Measurements from ENCODE around the gene RPS6KB2.
"Not testable (repeated sequence)": the region's sequence is repeated elsewhere in the genome, so short reads cannot be mapped to it uniquely, and the experiment has no call there.

RPS6KB2 gene

DNA sequence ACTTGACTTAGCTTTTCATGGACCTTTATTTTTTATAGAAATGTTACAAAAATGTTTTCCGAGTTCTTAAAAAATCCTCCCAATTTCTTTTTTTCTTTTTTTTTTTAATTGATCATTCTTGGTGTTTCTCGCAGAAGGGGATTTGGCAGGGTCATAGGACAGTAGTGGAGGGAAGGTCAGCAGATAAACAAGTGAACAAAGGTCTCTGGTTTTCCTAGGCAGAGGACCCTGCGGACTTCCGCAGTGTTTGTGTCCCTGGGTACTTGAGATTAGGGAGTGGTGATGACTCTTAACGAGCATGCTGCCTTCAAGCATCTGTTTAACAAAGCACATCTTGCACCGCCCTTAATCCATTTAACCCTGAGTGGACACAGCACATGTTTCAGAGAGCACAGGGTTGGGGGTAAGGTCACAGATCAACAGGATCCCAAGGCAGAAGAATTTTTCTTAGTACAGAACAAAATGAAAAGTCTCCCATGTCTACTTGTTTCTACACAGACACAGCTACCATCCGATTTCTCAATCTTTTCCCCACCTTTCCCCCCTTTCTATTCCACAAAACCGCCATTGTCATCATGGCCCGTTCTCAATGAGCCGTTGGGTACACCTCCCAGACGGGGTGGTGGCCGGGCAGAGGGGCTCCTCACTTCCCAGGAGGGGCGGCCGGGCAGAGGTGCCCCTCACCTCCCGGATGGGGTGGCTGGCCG is 49.2 kb downstream of the RPS6KB2 start:
- not testable (repeated sequence) for H3K27ac ChIP-seq (ENCODE audit: low read depth, low read length); H3K27me3 ChIP-seq (ENCODE audit: control insufficient read depth in 5 of 5, insufficient read depth in 4 of 5, low read length in 5 of 5); H3K36me3 ChIP-seq (ENCODE audit: control insufficient read depth in 5 of 5, insufficient read depth in 5 of 5, low read length in 5 of 5); H3K4me1 ChIP-seq (ENCODE audit: control insufficient read depth in 5 of 5, insufficient read depth in 5 of 5, low read length in 5 of 5); H3K9ac ChIP-seq (ENCODE audit: low read length in 5 of 5); H3K9me3 ChIP-seq (ENCODE audit: control insufficient read depth in 5 of 5, low read length in 5 of 5); H3K4me3 ChIP-seq (ENCODE audit: low read depth in 1 of 5, low read length in 5 of 5)

- peak overlapping the region in 4 of 5 donors; percentile 30 to 73 (median 64) for H3K9ac ChIP-seq (ENCODE audit: low read length in 5 of 5)
- H3K27ac ChIP-seq (ENCODE audit: low read depth, low read length): peak overlapping the region; percentile 82
- no peaks in the 10 kb centered on the region for H3K9me3 ChIP-seq (ENCODE audit: control insufficient read depth in 5 of 5, low read length in 5 of 5)
- peaks cover 0 to 8% (median 5%) of the 10 kb centered on the region in 5 donors for H3K36me3 ChIP-seq (ENCODE audit: control insufficient read depth in 5 of 5, insufficient read depth in 5 of 5, low read length in 5 of 5)
- H3K4me3 ChIP-seq (ENCODE audit: low read depth in 1 of 5, low read length in 5 of 5): peak overlapping the region; percentile 48 to 87 (median 83)
- no peaks in the 10 kb centered on the region for H3K27me3 ChIP-seq (ENCODE audit: control insufficient read depth in 5 of 5, insufficient read depth in 4 of 5, low read length in 5 of 5)
- peaks cover 3 to 29% (median 25%) of the 10 kb centered on the region in 5 donors for H3K4me1 ChIP-seq (ENCODE audit: control insufficient read depth in 5 of 5, insufficient read depth in 5 of 5, low read length in 5 of 5)
These were observed 54.1 kb downstream of the RPS6KB2 start for GRCh38 chr11:67482275-67482826.

DNA sequence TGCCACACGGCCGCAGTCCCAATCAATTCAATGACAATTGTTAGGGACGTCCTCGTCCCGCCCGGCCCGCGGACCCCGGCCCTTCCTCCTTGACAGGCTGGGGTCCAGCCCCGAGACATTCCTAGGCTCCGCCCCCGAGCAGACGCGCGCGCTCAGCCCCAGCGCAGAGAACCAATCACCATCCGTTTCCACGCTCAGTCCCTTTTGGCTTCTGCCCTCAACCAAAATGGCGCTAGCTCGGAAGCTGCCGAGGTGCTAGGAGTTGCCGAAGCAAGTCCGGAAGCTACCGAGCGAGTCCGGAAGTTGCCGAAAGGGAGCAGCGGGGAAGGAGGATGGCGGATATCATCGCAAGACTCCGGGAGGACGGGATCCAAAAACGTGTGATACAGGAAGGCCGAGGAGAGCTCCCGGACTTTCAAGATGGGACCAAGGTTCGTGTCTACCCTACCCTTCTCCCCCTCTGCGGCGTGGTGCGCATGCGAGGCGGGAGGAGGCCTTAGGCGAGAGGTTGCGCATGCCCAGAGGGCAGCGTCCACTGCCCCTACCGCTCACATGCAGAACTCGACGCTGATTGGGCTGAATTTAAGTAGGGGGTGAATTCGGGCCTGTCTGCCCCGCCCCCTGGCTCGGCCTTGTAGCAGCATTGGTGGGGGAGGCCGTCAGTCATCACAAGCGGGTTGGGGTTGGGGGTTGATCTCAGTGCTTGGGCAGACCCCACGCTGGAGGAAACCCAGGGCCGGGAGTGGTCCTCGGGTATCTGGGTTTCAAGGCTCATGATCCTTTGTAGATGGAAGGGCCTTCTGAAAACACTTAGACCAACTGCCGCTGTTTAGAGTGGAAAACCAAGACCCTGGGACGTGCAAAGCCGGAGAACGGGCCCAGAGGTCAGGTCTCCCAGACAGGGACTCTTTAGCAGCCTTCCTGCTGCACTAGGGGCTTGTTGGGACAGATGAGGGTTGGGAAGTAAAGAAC is 54.8 kb downstream of the RPS6KB2 start, which contains the start of gene AIP:
TSS of gene AIP (plus strand) at position 200 of the 972 bp plus-strand sequence. CDS start at position 333, 133 bp downstream.
- no peaks in the 10 kb centered on the region for H3K27me3 ChIP-seq (ENCODE audit: control insufficient read depth in 5 of 5, insufficient read depth in 4 of 5, low read length in 5 of 5)
- H3K27ac ChIP-seq (ENCODE audit: low read depth, low read length): peak within 1 kb of the TSS; percentile 82
- H3K4me1 ChIP-seq (ENCODE audit: control insufficient read depth in 5 of 5, insufficient read depth in 5 of 5, low read length in 5 of 5): peaks cover 3 to 29% (median 25%) of the 10 kb centered on the region in 5 donors
- peak within 1 kb of the TSS in 4 of 5 donors; percentile 64 to 73 (median 69) for H3K9ac ChIP-seq (ENCODE audit: low read length in 5 of 5)
- H3K9me3 ChIP-seq (ENCODE audit: control insufficient read depth in 5 of 5, low read length in 5 of 5): no peaks in the 10 kb centered on the region
- peaks cover 0 to 16% (median 9%) of the 10 kb centered on the region in 5 donors for H3K36me3 ChIP-seq (ENCODE audit: control insufficient read depth in 5 of 5, insufficient read depth in 5 of 5, low read length in 5 of 5)
- H3K4me3 ChIP-seq (ENCODE audit: low read depth in 1 of 5, low read length in 5 of 5): peak within 1 kb of the TSS; percentile 48 to 87 (median 83)

- peak overlapping the region in 3 of 5 donors; percentile 31 to 53 (median 49) for H3K9ac ChIP-seq (ENCODE audit: low read length in 5 of 5)
- peaks cover 0 to 23% (median 9%) of the 10 kb centered on the region in 5 donors for H3K36me3 ChIP-seq (ENCODE audit: control insufficient read depth in 5 of 5, insufficient read depth in 5 of 5, low read length in 5 of 5)
- peaks cover 3 to 29% (median 25%) of the 10 kb centered on the region in 5 donors for H3K4me1 ChIP-seq (ENCODE audit: control insufficient read depth in 5 of 5, insufficient read depth in 5 of 5, low read length in 5 of 5)
- H3K4me3 ChIP-seq (ENCODE audit: low read depth in 1 of 5, low read length in 5 of 5): peak overlapping the region in 4 of 5 donors; percentile 57 to 87 (median 84)
- no peaks in the 10 kb centered on the region for H3K9me3 ChIP-seq (ENCODE audit: control insufficient read depth in 5 of 5, low read length in 5 of 5)
- H3K27me3 ChIP-seq (ENCODE audit: control insufficient read depth in 5 of 5, insufficient read depth in 4 of 5, low read length in 5 of 5): no peaks in the 10 kb centered on the region
- no peak overlapping the region for H3K27ac ChIP-seq (ENCODE audit: low read depth, low read length)
These were observed 55.8 kb downstream of the RPS6KB2 start for GRCh38 chr11:67483831-67484665.

DNA sequence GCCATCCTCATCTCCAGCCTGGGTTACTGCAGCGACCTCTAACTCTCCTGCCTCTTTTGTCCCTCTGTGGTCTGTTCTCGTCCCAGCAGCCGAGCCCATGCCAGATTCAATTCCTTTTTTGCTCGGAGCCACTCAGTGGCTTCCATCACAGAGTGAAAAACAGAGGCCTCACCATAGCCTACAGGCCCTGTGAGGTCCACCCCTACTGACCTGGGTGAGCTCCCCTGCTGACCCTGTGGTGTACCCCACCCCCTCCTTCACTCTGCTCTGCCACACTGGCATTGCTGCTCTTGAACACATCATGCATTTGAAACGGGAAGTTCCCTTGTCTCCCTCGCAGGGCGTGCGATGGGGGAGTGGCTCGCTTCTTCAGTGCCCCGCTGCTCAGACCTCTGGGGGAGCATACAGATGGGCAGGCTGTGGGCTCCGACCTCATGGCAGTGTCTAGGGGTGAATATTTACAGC is 56.6 kb downstream of the RPS6KB2 start:
- H3K4me1 ChIP-seq (ENCODE audit: control insufficient read depth in 5 of 5, insufficient read depth in 5 of 5, low read length in 5 of 5): peaks cover 3 to 29% (median 25%) of the 10 kb centered on the region in 5 donors
- H3K9ac ChIP-seq (ENCODE audit: low read length in 5 of 5): peak overlapping the region in 3 of 5 donors; percentile 31 to 49 (median 49)
- H3K4me3 ChIP-seq (ENCODE audit: low read depth in 1 of 5, low read length in 5 of 5): peak overlapping the region in 1 of 5 donors; percentile 5
- no peaks in the 10 kb centered on the region for H3K9me3 ChIP-seq (ENCODE audit: control insufficient read depth in 5 of 5, low read length in 5 of 5)
- H3K27me3 ChIP-seq (ENCODE audit: control insufficient read depth in 5 of 5, insufficient read depth in 4 of 5, low read length in 5 of 5): no peaks in the 10 kb centered on the region
- H3K36me3 ChIP-seq (ENCODE audit: control insufficient read depth in 5 of 5, insufficient read depth in 5 of 5, low read length in 5 of 5): peaks cover 0 to 32% (median 17%) of the 10 kb centered on the region in 5 donors
- H3K27ac ChIP-seq (ENCODE audit: low read depth, low read length): no peak overlapping the region

Data from subcutaneous abdominal adipose tissue (tissue), 5 donors.